HG03108 (cell line): Measurements from ENCODE around the gene FAM90A1.
"Not testable (repeated sequence)": the region's sequence is repeated elsewhere in the genome, so short reads cannot be mapped to it uniquely, and the experiment has no call there.

Source experiments
- ATAC-seq: cut with Tn5 transposase; IDR thresholded peaks from one replicate; pipeline ENCODE4 v1.9.1; 2021; ENCODE audit warnings: moderate library complexity; ENCODE audit not compliant: unreplicated experiment

FAM90A1 gene

GRCh38 chr12:8233935-8234495 lies 6.6 kb upstream of the FAM90A1 start:
- ATAC-seq = not testable (repeated sequence)

GRCh38 chr12:8233300-8233855 lies 6.0 kb upstream of the FAM90A1 start:
- not testable (repeated sequence) for ATAC-seq

- ATAC-seq = not testable (repeated sequence)
Observed at GRCh38 chr12:8231666-8232608, 4.5 kb upstream of the FAM90A1 start.

- ATAC-seq = not testable (repeated sequence)
Observed at GRCh38 chr12:8231049-8231448, 3.6 kb upstream of the FAM90A1 start.

- ATAC-seq = not testable (repeated sequence)
Observed at GRCh38 chr12:8229486-8229885, 2.1 kb upstream of the FAM90A1 start.

GRCh38 chr12:8228607-8229006 lies 1.2 kb upstream of the FAM90A1 start:
- ATAC-seq = not testable (repeated sequence)

- ATAC-seq = not testable (repeated sequence)
Observed at GRCh38 chr12:8227732-8228077, 287 bp upstream of the FAM90A1 start.

- no peak for ATAC-seq
Observed at GRCh38 chr12:8226355-8226754, 1.1 kb downstream of the FAM90A1 start.

- not testable (repeated sequence) for ATAC-seq
Observed at GRCh38 chr12:8224782-8225181, 2.6 kb downstream of the FAM90A1 start.

GRCh38 chr12:8223646-8224045 lies 3.8 kb downstream of the FAM90A1 start:
- ATAC-seq = not testable (repeated sequence)

GRCh38 chr12:8222303-8222702 lies 5.1 kb downstream of the FAM90A1 start:
- ATAC-seq = not testable (repeated sequence)

- ATAC-seq = not testable (repeated sequence)
Observed at GRCh38 chr12:8221844-8222243, 5.6 kb downstream of the FAM90A1 start.

GRCh38 chr12:8221375-8221774 lies 6.0 kb downstream of the FAM90A1 start:
- not testable (repeated sequence) for ATAC-seq

GRCh38 chr12:8218711-8219382 lies 8.6 kb downstream of the FAM90A1 start:
- not testable (repeated sequence) for ATAC-seq

GRCh38 chr12:8197685-8198308 lies 29.6 kb downstream of the FAM90A1 start:
- not testable (repeated sequence) for ATAC-seq

GRCh38 chr12:8188088-8188487 lies 39.3 kb downstream of the FAM90A1 start:
- ATAC-seq = not testable (repeated sequence)

GRCh38 chr12:8184206-8184605 lies 43.2 kb downstream of the FAM90A1 start:
- not testable (repeated sequence) for ATAC-seq

- not testable (repeated sequence) for ATAC-seq
Observed at GRCh38 chr12:8183346-8183745, 44.1 kb downstream of the FAM90A1 start.

- not testable (repeated sequence) for ATAC-seq
Observed at GRCh38 chr12:8182923-8183322, 44.5 kb downstream of the FAM90A1 start.

- not testable (repeated sequence) for ATAC-seq
Observed at GRCh38 chr12:8181271-8181670, 46.1 kb downstream of the FAM90A1 start.
